HepG2 (cell line): ENCODE results near the gene NPAS2. TPM values are rescaled to one million over a fixed set of nuclear protein-coding genes. Genes with fewer than 3 reads are reported as not detected.

Experiments used
- ATAC-seq: fragments of 200-7000 bp; cut with Tn5 transposase; 3 replicates; pipeline ENCODE4 v1.9.1; 2020; ENCODE audit warnings: mild to moderate bottlenecking, moderate library complexity
- BruUV-seq: library from RNA; stranded (reverse); fragments of 400-500 nt; replicated peaks from 2 replicates; lab custom pipeline; 2021; lab: Mats Ljungman, UMichigan
- CTCF ChIA-PET: fragments of 300-600 bp; formaldehyde crosslinking; extraction: SDS; loops from one replicate; lab custom pipeline; 2021; ENCODE audit warnings: low total read pairs, inconsistent platforms, low intra/inter-chr PET ratio; lab: Yijun Ruan, JAX
- POLR2A ChIA-PET: fragments of 350-600 bp; sonication (Branson Sonifier 250); formaldehyde crosslinking; loops from one replicate; lab custom pipeline; 2020; ENCODE audit warnings: antibody characterized with exemption, inconsistent platforms; lab: Yijun Ruan, JAX
- DNase-seq: peaks from one replicate; pipeline ENCODE4 v3.0.0-alpha.2; 2015; ENCODE audit warnings: low spot score
- FAIRE-seq: peaks from 3 replicates; lab custom pipeline; 2011; peaks lifted over from hg19 to GRCh38; lab: Jason Lieb, UNC
- H2AFZ ChIP-seq: one replicate; pipeline ENCODE4 v1.6.1; 2011; ENCODE audit warnings: low read length, inconsistent platforms
- H3K27ac ChIP-seq: fragments of 300-600 bp; 3 replicates; pipeline ENCODE4 v1.8.0; 2011; ENCODE audit warnings: mixed run types, mild to moderate bottlenecking, mixed read lengths, low read length, inconsistent platforms; ENCODE audit not compliant: insufficient read depth; ENCODE audit errors: extremely low read length
- H3K27me3 ChIP-seq, 2 experiments: fragments of 200-600 bp in 1 of 2; 2 replicates in 1 of 2; 3 replicates in 1 of 2; pipeline versions ENCODE4 v1.6.0 to v1.8.0; 2011; ENCODE audit warnings: low read length in 2 of 2, mild to moderate bottlenecking in 2 of 2, moderate library complexity in 2 of 2, inconsistent platforms in 1 of 2; ENCODE audit not compliant: insufficient read depth in 2 of 2, control insufficient read depth in 1 of 2
- H3K36me3 ChIP-seq, 2 experiments: fragments of 200-600 bp in 1 of 2; replicated peaks in 1 of 2; 2 replicates in 1 of 2; 3 replicates in 1 of 2; pipeline versions ENCODE4 v1.5.1 to v1.8.0; 2011; ENCODE audit warnings: low read length in 2 of 2, inconsistent platforms in 1 of 2; ENCODE audit not compliant: insufficient read depth in 2 of 2, control insufficient read depth in 1 of 2
- H3K4me1 ChIP-seq: 2 replicates; pipeline ENCODE4 v1.5.1; 2012; ENCODE audit warnings: low read length, inconsistent platforms; ENCODE audit not compliant: insufficient read depth
- H3K4me2 ChIP-seq: 2 replicates; pipeline ENCODE4 v1.6.0; 2011; ENCODE audit warnings: low read depth, low read length, inconsistent platforms
- H3K4me3 ChIP-seq, 3 experiments: fragments of 200-600 bp in 1 of 3; sonication (generic), shearing (Covaris generic) in 1 of 3; replicated peaks in 1 of 3; 2 replicates each; pipeline ENCODE4 v1.5.1; 2011 to 2016; ENCODE audit warnings: low read length in 3 of 3, inconsistent platforms in 2 of 3, low read depth in 2 of 3, mild to moderate bottlenecking in 2 of 3, control low read depth in 1 of 3, mixed read lengths in 1 of 3; ENCODE audit not compliant: insufficient read depth in 1 of 3
- H3K79me2 ChIP-seq: one replicate; pipeline ENCODE4 v1.6.1; 2011; ENCODE audit warnings: low read length, inconsistent platforms; ENCODE audit not compliant: insufficient read depth
- H3K9ac ChIP-seq: 2 replicates; pipeline ENCODE4 v1.6.0; 2011; ENCODE audit warnings: mild to moderate bottlenecking, low read depth, low read length, inconsistent platforms; ENCODE audit not compliant: insufficient read depth
- H3K9me3 ChIP-seq: 2 replicates; pipeline ENCODE4 v1.5.1; 2012; ENCODE audit warnings: mild to moderate bottlenecking, low read length
- H4K20me1 ChIP-seq: 2 replicates; pipeline ENCODE4 v1.6.0; 2011; ENCODE audit warnings: inconsistent platforms, mild to moderate bottlenecking, low read length, moderate library complexity; ENCODE audit not compliant: insufficient read depth
- HDAC6 ChIP-seq: fragments of 200-600 bp; sonication (generic); IDR thresholded peaks from 2 replicates; pipeline ENCODE4 v1.7.0; 2017; ENCODE audit warnings: mild to moderate bottlenecking, antibody characterized with exemption, low read length, low read depth
- IKZF4 ChIP-seq: sonication (generic); formaldehyde crosslinking; IDR thresholded peaks from 2 replicates; pipeline ENCODE4 v1.5.1; 2020; ENCODE audit warnings: borderline replicate concordance, mild to moderate bottlenecking, low read depth, missing genetic modification reagents; ENCODE audit errors: not compliant biosample characterization
- MAF1 ChIP-seq: sonication (generic); formaldehyde crosslinking; IDR thresholded peaks from 2 replicates; pipeline ENCODE4 v1.5.0; 2020; ENCODE audit warnings: missing genetic modification reagents, borderline replicate concordance
- SMAD1 ChIP-seq: sonication (generic); formaldehyde crosslinking; IDR thresholded peaks from 2 replicates; pipeline ENCODE4 v1.4.0; 2020; ENCODE audit warnings: missing genetic modification reagents, low read depth, mild to moderate bottlenecking, borderline replicate concordance
- TOPORS ChIP-seq: sonication (generic); formaldehyde crosslinking; IDR thresholded peaks from 2 replicates; pipeline ENCODE4 v1.8.0; 2023; ENCODE audit warnings: mild to moderate bottlenecking, missing genetic modification reagents
- ZNF879 ChIP-seq: sonication (generic); formaldehyde crosslinking; IDR thresholded peaks from 2 replicates; pipeline ENCODE4 v1.8.1; 2023; ENCODE audit warnings: missing genetic modification reagents
- WGBS: methylation state at CpG from one replicate; pipeline ENCODE4 v1.1.6; 2017; ENCODE audit warnings: low lambda C conversion rate; 5-methylcytosine and 5-hydroxymethylcytosine counted together
- in situ Hi-C: cut with HindIII; loops from 2 replicates; pipeline ENCODE4 v1.10.0; 2017; ENCODE audit warnings: low pct_unique_long_range_greater_than_20kb; ENCODE audit not compliant: extremely low pct_ligation_motif_present
- intact Hi-C: fragments of 100-400 bp; cut with micrococcal nuclease; formaldehyde crosslinking; loops from one replicate; pipeline ENCODE4 v1.10.0; 2022; ENCODE audit not compliant: unreplicated experiment
- polyA plus RNA-seq, 8 experiments: library from polyadenylated mRNA; depleted of rRNA in 3 of 8; stranded (reverse) in 7 of 8; unstranded in 1 of 8; fragments of >200 nt; fragmentation: Illumina TruSeq in 4 of 8; extraction: Trizol in 4 of 8; gene quantifications; 2 replicates each; pipeline versions ENCODE4 v1.2.1 to v1.2.3, GENCODE V29; 2011 to 2016; ENCODE audit warnings: low read depth in 4 of 8, missing spikeins in 1 of 8, mixed read lengths in 1 of 8; ENCODE audit not compliant: insufficient read depth in 1 of 8
- total RNA-seq, 5 experiments: library from RNA; depleted of rRNA; stranded (reverse); fragments of >200 nt; fragmentation: Illumina TruSeq; extraction: Trizol; gene quantifications; 2 replicates each; pipeline ENCODE4 v1.2.3, GENCODE V29; 2016; ENCODE audit warnings: low read depth in 1 of 5

NPAS2 gene
- total and polyA plus RNA-seq, 2 of the 13 experiments (the other 11 are each of a cell fraction or from before 2014, with no cell fraction given), result 14.8 to 37.5 TPM

DNA sequence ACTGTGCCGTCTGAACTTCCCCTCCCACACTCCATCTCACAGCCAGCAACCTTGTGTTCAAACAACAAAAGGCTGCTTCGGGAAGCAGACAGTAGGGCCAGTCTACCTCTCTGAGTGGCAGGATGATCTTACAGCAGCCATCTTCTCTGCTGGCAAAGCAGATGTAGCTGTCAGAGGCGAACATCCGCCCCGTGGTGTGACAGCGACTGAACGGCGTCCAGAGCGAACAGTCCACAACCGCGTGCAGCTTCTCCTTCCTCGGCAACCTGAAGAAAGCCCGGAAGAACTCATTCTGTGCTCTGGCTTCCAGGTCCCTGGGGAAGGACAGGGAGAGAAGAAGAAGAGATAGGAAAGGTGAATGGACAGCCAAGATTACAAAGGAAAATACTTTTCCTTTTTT, 220.1 kb downstream of the NPAS2 start:
- Histone ChIP-seq H3K27me3 (no peaks in the 10 kb centered on the region), H3K4me1 (peaks cover 16% of the 10 kb centered on the region), H3K4me2 (no peak overlapping the region), H2AFZ (no peak overlapping the region), H3K4me3 (no peak overlapping the region)
- CTCF ChIA-PET, result interaction anchor here (4.6 kb wide), 1 partner anchor 112 kb away, joined by 93 read pairs; the partner anchor contains the start of gene TBC1D8
- 95% methylated on average over 13 of the region's 13 CpGs for WGBS
- TF ChIP-seq IKZF4, result no peak
- TF ChIP-seq HDAC6, result no peak
- no peak for TF ChIP-seq ZNF879 (CRISPR knock-in tag)
- no peak for TF ChIP-seq TOPORS (CRISPR knock-in tag)
- TF ChIP-seq MAF1 (CRISPR knock-in tag), result no peak
- TF ChIP-seq, all 625 proteins: peak for 0
- H3K79me2 ChIP-seq, result peaks cover 3% of the 10 kb centered on the region
- intact Hi-C loops, result no loop called here
- no peak overlapping the region for H3K9ac ChIP-seq
- H3K36me3 ChIP-seq, result peaks cover 33 to 74% of the 10 kb centered on the region in 2 experiments
- POLR2A ChIA-PET, result no interaction called here
- H3K9me3 ChIP-seq, result no peaks in the 10 kb centered on the region
- no TSS peak for BruUV-seq
- in situ Hi-C loops, result no loop called here
- no peak overlapping the region for H3K27ac ChIP-seq
- ATAC-seq (no peak), FAIRE-seq (no peak), DNase-seq (no peak)
- H4K20me1 ChIP-seq, result no peaks in the 10 kb centered on the region

GRCh38 chr2:101040761-101041160, 220.8 kb downstream of the NPAS2 start:
- no TSS peak for BruUV-seq
- no peak overlapping the region for H3K27ac ChIP-seq
- 97% methylated on average over 6 of the region's 6 CpGs for WGBS
- H4K20me1 ChIP-seq, result no peaks in the 10 kb centered on the region
- H3K9ac ChIP-seq, result no peak overlapping the region
- in situ Hi-C loops (no loop called here), intact Hi-C loops (no loop called here)
- ATAC-seq (no peak), DNase-seq (no peak), FAIRE-seq (no peak)
- peaks cover 16% of the 10 kb centered on the region for H3K4me1 ChIP-seq
- H3K4me3 ChIP-seq, result no peak overlapping the region
- CTCF ChIA-PET, result no interaction called here
- H3K27me3 ChIP-seq, result no peaks in the 10 kb centered on the region
- no peaks in the 10 kb centered on the region for H3K9me3 ChIP-seq
- peaks cover 27 to 72% of the 10 kb centered on the region in 2 experiments for H3K36me3 ChIP-seq
- H3K79me2 ChIP-seq, result peaks cover 3% of the 10 kb centered on the region
- H2AFZ ChIP-seq, result no peak overlapping the region
- no peak for TF ChIP-seq SMAD1 (CRISPR knock-in tag)
- TF ChIP-seq, all 625 proteins: peak for 0
- POLR2A ChIA-PET, result no interaction called here
- no peak overlapping the region for H3K4me2 ChIP-seq
